B cell (primary cell): Measurements from ENCODE around the gene POU2F3.

ENCODE experiments used
- CTCF ChIP-seq: fragments of 200-600 bp; IDR thresholded peaks from one replicate; pipeline ENCODE4 v1.8.0; 2022; ENCODE audit warnings: antibody characterized with exemption, mild to moderate bottlenecking
- EZH2 ChIP-seq: IDR thresholded peaks from 2 replicates; pipeline ENCODE4 v1.6.1; 2012; ENCODE audit warnings: borderline replicate concordance, low read depth, mild to moderate bottlenecking, moderate library complexity, low read length; ENCODE audit not compliant: insufficient read depth, poor library complexity, severe bottlenecking

GRCh38 chr11:120332822-120333716 is 93.1 kb downstream of the POU2F3 start:
- no peak for TF ChIP-seq CTCF
- no peak for TF ChIP-seq EZH2
